NCI-H1048 (cell line): ENCODE measurements around the gene ORC6.
A peak's percentile ranks its signal among the peaks of the same experiment; 100 is the strongest.
"Not testable (repeated sequence)": the region's sequence is repeated elsewhere in the genome, so short reads cannot be mapped to it uniquely, and the experiment has no call there.

Experiments
- DNase-seq: peaks from one replicate; lab custom pipeline; 2025; lab: John Stamatoyannopoulos, UW

Gene ORC6

GRCh38 chr16:46689365-46690280 lies at the start of gene ORC6:
ORC6 (plus strand) TSS chr16:46689659; CDS start chr16:46689706, 47 bp downstream.
- DNase-seq, result peak; percentile 57

GRCh38 chr16:46648656-46649055 lies 40.8 kb upstream of the ORC6 start:
- DNase-seq, result no peak

- DNase-seq, result no peak
Observed at GRCh38 chr16:46649588-46650253, 39.7 kb upstream of the ORC6 start.

GRCh38 chr16:46650254-46650623 lies 39.2 kb upstream of the ORC6 start:
- DNase-seq, result no peak

GRCh38 chr16:46651305-46651704 lies 38.2 kb upstream of the ORC6 start:
- DNase-seq, result no peak

GRCh38 chr16:46658925-46659324 lies 30.5 kb upstream of the ORC6 start:
- no peak for DNase-seq

GRCh38 chr16:46662123-46662522 lies 27.3 kb upstream of the ORC6 start:
- DNase-seq, result no peak

GRCh38 chr16:46673320-46674013 lies 16.0 kb upstream of the ORC6 start:
- no peak for DNase-seq

GRCh38 chr16:46677943-46678342 lies 11.5 kb upstream of the ORC6 start:
- DNase-seq, result not testable (repeated sequence)

- DNase-seq, result not testable (repeated sequence)
Observed at GRCh38 chr16:46681867-46682266, 7.6 kb upstream of the ORC6 start.

- DNase-seq, result no peak
Observed at GRCh38 chr16:46686815-46687473, 2.5 kb upstream of the ORC6 start.

- DNase-seq, result no peak
Observed at GRCh38 chr16:46687486-46687885, 2.0 kb upstream of the ORC6 start.

- no peak for DNase-seq
Observed at GRCh38 chr16:46688101-46688653, 1.3 kb upstream of the ORC6 start.

GRCh38 chr16:46688654-46689364 lies 650 bp upstream of the ORC6 start, which contains the start of gene VPS35:
VPS35 (minus strand) TSS chr16:46689178; CDS start chr16:46689133, 45 bp downstream.
- peak; percentile 82 for DNase-seq

GRCh38 chr16:46690281-46691178 lies 1.1 kb downstream of the ORC6 start:
- no peak for DNase-seq

- DNase-seq, result no peak
Observed at GRCh38 chr16:46691726-46692125, 2.3 kb downstream of the ORC6 start.

- no peak for DNase-seq
Observed at GRCh38 chr16:46693598-46693997, 4.1 kb downstream of the ORC6 start.

GRCh38 chr16:46695937-46696336 lies 6.5 kb downstream of the ORC6 start:
- no peak for DNase-seq

GRCh38 chr16:46696957-46697356 lies 7.5 kb downstream of the ORC6 start:
- DNase-seq, result no peak

- DNase-seq, result no peak
Observed at GRCh38 chr16:46700048-46700447, 10.6 kb downstream of the ORC6 start.
